ENCODE data around the gene CD4.

Gene CD4

GRCh38 chr12:6778574-6779550, 10.5 kb upstream of the CD4 start:
- peak; percentile 78 for DNase-seq

DNA sequence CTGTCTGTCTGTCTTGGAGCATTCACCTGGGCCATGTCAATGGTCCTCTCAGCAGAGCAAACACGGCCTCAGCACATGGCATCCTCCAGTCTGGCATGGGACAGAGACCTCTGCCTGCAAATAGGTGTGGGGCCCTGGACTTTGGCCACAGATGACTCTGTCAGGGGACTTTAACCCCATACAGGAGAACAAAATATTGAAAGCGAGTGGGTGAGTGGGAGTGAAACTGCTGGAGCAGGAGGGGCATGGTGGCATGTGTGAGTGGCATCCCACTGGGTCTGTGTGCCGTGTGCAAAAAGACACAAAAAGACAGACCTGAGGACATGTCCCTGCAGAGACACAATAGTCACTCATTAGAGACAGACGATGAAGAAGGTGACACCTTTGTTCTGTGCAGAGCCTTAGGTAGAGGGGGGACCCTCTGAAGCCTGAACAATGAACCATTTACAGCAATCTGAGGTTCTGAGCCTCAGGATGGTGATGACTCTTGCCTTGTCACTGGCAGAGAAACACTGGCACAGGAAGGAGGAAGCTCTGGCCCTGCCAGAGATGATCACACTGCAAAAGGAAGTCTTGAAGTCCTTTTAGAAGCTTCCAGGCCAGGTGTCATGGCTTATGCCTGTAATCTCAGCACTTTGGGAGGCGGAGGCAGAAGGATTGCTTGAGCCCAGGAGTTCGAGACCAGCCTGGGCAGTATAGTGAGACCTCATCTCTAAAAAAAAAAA, 9.5 kb upstream of the CD4 start:
- no peak for DNase-seq

DNA sequence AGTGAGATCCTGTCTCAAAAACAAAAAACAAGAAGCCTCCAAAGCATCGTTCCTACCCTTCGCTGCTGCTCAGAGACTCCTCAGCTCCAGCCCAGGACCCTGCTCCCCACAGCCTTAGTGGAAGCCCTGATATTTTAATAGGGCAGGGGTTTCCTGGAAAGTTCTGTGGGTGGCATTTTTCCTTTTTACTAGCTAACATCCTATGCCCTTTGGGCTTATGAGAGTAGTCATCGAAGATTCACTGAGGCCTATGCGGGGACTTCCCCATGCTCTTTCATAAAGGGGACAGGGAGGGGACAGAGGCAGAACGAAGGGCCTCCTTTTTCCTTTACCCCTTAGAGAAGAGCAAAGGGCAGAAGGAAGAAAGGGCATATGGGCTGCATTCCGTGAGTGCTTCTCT, 8.8 kb upstream of the CD4 start:
- DNase-seq: no peak

GRCh38 chr12:6782119-6782518, 7.2 kb upstream of the CD4 start:
- DNase-seq: no peak

GRCh38 chr12:6782850-6783566, 6.3 kb upstream of the CD4 start:
- DNase-seq: no peak

GRCh38 chr12:6783828-6784227, 5.5 kb upstream of the CD4 start:
- no peak for DNase-seq

DNA sequence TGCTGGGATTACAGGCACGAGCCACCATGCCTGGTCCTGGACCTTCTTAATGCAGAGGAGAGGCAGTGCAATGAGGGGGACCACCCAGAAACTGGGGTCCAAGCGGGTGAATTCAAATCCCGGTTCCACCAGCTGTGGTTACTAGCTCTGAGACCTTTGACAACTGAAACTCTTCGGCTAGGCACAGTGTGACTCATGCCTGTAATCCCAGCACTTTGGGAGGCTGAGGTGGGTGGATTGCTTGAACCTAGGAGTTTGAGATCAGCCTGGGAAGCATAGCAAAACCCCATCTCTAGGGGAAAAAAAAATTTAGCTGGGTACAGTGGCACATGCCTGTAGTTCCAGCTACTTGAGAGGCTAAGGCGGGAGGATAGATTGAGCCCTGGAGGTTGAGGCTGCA, 5.0 kb upstream of the CD4 start:
- no peak for DNase-seq

DNA sequence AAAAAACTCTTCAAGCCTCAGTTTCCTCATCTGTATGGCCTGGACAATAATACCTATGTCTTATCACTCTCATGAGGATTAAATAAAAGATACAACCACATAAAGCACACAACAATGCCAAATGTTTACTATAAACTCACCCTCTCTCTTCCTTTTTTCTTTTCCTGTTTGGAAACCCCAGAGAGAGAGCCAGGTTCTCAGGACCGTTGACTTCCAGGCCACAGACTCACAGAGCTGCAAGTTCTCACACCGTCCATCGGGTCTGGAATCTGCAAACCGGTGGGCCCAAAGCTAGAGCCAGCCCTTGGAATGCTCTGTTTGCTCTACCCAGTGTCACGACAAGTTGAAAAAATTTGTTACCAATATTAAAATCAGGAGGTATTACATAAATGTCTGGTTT, 4.6 kb upstream of the CD4 start:
- no peak for DNase-seq

DNA sequence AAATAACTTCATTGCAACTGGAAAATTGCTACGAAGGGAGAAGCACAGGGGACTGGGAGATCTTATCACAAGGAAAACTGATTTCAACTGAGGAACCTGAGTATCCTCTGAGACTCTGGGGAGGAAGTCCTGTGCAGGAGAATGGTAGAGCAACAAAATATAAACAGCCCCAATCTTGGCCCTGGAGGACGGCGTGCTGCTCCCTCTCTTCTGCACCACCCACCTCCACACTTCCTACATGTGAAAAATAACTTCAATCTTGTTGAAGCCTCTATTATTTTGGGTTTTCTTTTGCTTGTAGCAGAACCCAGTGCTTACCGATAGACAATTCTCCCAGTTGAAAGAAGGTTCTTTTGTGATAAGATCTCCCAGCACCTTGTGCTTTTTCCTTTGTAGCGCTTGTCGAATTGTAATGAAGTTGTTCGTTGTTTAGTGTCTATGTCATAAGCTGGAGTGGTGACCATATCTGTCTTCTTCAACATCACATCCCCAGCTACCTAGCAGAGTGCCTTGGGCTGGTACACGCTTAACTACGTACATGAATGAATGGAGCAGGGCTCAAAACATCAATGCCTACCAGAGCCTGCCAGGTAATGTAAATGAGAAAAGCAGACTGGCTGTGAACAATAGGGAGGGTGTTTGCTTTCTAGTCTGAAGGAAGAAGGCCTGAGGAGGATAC, 2.8 kb upstream of the CD4 start:
- DNase-seq: no peak

DNA sequence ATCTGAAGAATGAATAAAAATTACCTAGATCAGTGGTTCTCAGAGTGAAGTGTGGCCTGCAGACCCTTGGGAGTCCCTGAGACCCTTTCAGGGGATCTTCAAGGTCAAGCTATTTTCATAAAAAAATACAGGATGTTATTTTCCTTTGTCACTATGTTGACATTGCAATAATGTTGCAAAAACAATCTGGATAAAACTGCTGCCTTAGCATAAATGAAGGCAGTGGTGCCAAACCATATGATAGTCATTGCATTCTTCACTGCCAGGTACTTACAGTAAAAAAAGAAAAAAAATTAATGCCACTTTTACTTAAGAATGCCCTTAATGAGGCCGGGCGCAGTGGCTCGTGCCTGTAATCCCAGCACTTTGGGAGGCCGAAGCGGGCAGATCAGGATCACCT, 2.0 kb upstream of the CD4 start:
- DNase-seq: no peak

- DNase-seq: no peak
Observed at GRCh38 chr12:6790496-6791150, 1.3 kb downstream of the CD4 start.

DNA sequence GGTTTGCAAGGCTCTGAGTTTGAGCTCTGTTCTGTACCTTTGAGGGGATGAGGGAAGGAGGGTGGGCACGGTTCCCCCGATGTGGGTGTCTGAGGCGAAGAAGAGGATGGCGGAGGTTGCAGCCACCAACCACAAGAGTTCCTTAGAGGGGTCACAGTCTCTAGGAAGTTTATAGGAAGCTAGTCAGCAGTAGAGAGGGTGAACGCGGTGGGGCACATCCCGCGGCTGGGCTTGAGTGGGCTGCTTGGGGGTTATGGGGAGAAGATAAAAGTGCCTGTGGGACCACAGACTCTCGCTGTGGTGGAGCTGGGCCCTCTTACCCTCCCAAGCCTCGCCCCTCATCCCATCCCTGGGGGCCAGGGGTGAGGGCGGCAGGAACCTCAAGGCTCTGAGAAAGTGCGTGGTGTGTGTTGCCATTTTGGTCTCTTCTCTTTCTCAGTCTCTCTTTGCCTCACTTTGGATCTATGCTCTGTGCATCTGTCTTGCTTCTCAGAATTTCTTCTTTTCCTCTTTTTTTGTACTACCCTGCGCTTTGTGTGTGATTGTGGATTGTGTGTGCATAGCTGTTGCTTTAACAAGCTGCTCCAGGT, 2.7 kb downstream of the CD4 start:
- DNase-seq: no peak

DNA sequence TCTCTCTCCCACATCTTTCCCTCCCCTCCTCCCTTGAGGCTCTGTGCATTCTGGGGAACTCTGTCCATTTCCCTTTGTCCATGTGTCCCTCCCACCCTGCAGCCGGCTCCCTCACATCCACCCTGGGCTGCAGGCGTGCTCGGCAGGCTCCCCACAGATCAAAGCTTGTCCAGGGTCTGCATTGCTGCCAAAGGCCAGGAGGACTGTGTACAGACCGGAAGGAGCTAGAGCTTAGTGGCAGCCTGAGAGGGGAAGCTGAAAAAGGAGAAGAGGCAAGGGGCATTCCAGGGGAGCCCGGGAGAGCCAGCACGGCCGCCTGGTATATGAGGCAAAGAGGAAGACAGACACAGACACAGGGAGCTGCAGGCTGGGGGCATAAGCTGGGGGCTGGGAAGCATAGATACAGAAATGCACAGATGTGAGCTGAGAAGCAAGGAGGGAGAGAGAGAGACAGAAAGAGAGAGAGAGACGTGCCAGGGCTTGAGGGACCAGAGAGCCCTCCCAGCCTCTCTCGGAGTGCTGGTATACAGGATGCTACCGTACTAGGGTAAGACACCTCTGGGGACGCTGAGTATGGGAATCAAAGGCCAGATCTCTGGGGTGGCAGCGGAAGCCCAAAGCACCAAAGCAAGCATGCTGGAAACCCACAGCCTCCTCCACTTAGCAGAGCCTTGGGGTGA, 3.3 kb downstream of the CD4 start:
- no peak for DNase-seq

- DNase-seq: no peak
Observed at GRCh38 chr12:6795088-6795487, 5.8 kb downstream of the CD4 start.

- DNase-seq: no peak
Observed at GRCh38 chr12:6796576-6796975, 7.2 kb downstream of the CD4 start.

GRCh38 chr12:6799147-6799546, 9.8 kb downstream of the CD4 start:
- no peak for DNase-seq

DNA sequence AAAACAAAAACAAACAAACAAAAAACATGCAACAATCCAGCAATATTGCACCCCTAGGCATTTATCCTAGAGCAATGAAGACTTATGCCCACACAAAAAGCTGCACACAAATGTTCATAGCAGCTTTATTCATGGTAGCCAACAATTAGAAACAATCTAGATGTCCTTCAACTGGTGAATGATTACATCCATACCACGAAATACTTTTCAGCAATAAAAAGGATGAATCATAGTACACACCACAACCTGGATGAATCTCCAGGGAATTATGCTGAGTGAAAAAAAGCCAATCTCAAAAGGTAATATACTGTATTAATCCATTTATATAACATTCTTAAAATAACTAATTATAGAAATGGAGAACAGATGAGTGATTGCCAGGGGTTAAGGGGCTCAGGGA, 17.8 kb downstream of the CD4 start:
- no peak for DNase-seq

DNA sequence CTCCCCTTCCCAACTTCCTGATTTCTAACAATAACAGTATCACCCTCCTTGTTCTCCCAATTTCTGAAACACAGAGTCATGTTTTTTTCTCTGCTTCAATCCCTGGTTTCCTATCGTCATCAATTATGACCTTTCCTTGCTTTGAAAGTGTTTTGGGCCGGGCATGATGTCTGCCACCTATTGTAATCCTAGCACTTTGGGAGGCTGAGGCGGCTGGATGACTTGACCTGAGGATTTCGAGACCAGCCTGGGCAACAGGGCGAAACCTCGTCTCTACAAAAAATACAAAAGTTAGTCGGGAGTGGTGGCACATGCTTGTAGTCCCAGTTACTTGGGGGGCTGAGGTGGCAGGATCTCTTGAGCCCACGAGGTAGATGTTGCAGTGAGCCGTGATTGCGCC, 19.7 kb downstream of the CD4 start:
- no peak for DNase-seq

GRCh38 chr12:6810758-6811157, 21.4 kb downstream of the CD4 start:
- DNase-seq: no peak

DNA sequence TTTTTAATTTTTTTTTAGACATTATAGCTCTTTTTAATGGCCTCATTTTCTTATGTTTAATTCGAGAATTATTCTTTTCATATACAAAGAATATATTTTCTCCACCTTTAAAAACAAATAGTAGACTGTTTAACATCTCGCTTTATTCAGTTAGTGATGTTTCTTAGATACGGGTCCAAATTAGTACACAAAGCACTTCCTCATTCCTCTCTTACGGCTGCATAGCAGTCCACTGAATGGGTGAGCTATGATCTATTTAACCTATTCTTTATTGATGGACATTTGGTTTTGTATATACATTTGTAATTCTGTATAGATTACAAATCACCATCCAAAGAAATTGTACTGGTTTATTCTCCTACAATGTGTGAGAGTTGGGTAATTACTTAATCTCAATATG, 24.0 kb downstream of the CD4 start:
- no peak for DNase-seq

- DNase-seq: no peak
Observed at GRCh38 chr12:6816598-6816997, 27.3 kb downstream of the CD4 start.

Measured in activated CD4-positive, alpha-beta T cell treated with anti-CD3 and anti-CD28 coated beads for 1 hour (primary cell).